HG03571 (cell line): ENCODE results near the gene GABARAP.

Experiments used
- ATAC-seq: cut with Tn5 transposase; IDR thresholded peaks from one replicate; pipeline ENCODE4 v1.9.1; 2021; ENCODE audit not compliant: unreplicated experiment

The GABARAP gene

DNA sequence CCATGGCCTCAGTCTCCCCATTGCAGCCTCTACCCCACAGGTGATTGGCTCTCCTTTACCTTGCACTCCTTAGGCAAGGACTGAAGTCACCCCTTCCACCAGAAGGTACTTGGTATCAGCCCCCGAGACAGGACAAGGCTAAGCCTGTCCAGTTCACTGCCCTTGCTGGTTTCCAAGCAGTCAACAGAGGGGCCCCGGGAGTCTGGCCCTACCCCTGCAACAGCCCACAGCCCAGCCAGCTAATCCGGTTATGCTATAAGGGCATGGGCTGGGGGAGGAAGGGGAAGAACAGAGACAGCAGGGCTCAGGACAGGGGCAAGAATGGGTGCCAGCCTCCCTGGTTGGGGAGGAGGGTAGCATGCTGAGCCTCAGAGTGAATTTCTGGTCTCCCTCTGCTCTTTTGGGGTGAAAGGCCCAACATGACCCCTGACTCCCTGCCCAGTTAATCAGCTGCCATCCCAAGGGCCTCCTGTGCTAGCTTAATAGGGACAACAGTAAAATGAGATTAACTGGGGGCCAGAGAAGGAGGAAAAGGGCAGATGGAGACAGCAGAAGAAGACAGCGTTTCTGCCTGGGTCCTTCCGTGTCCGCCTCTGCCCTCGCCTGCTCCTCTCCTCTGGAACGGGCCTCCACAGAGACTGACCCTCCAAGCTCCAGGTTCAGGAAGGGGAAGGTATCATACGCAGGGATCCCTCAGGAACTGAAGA lies 33.3 kb downstream of the GABARAP start:
- no peak for ATAC-seq

GRCh38 chr17:7208027-7208571 lies 34.1 kb downstream of the GABARAP start:
- no peak for ATAC-seq

DNA sequence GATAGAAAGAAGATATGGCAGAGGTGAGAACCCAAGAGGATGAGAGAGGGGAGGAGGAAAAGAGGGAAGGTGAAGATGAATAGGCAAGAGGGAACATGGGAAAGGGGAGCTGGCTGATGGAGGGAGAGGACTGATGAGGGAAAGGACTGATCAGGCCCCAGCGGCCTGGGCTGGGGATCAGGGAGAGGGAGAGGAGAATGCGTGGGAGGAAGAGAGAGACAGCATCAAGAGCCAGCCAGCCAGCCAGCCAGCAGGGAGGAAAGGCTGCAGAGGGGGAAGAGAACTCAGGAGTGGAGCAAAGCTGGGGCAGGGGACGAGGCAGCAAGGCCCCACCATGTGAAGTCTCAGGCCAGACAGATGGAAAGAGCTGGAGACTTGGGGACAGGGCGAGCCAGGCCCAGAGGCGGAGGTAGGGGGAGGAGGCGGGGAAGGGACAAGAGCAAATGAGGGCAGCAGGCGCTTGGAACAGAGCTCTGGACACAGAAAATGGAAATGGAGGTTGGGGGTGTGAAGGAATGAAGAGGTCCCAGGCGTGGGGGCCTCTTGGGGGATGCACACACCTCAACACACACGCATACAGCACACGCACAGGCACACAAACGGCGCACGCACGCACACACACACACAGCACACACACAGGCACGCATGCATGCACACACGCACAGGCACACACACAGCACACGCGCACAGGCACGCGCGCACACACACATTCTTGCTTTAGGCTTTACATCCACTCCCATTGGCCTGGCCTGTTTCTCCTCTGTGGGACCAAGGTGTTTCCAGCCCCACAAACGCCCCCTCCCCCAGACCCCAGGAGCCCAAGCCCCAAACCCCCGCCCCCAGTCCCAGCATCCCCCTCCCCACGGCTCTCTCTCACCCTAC lies 34.9 kb downstream of the GABARAP start:
- ATAC-seq, result no peak

DNA sequence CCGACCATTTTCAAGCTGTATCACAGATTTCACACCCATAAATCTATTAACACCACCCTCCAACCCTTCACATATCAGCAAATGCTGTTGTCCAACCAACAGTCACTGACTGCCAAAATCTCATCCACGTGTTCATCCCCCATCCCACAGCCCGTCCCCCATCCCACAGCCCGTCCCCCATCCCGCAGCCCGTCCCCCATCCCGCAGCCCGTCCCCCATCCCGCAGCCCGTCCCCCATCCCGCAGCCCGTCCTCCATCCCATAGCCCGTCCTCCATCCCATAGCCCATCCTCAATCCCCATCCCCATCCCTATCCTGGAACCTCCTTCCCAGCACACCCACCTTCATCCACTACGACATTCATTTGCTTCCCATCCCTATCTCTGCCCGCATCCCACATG lies 36.7 kb downstream of the GABARAP start:
- ATAC-seq, result no peak

DNA sequence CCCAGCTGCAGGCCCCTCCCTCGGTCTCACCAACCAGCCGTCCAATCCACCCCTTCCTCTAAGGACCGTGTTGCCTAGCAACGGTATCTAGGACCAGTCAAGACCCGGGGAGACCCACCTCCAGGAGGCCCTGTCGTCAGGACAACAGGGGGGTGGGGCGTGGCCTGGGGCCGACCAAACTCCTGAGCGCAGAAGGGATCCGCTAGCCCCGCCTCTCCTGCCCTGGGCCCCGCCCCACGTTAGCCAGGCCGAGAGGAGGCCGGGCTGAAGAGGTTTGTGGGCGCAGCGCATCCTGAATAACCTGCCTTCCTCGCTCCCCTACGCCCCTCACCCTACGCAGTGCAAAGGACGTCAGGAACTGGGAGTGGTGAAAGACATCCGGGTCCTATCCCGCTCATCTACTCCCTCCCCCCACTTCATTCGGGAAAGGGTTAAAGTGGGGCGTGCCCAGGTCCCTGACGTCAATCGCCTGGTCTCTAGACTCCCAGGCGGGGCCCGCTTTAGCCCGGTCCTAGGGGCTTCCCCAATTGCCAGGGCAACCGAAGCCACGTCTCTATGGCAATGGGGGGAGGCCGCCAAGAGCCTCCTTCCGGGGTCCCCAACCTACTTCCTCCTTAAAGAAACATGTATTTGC lies 37.3 kb downstream of the GABARAP start:
- peak; percentile 82 for ATAC-seq

GRCh38 chr17:7204336-7204735 lies 37.9 kb downstream of the GABARAP start:
- ATAC-seq, result no peak

DNA sequence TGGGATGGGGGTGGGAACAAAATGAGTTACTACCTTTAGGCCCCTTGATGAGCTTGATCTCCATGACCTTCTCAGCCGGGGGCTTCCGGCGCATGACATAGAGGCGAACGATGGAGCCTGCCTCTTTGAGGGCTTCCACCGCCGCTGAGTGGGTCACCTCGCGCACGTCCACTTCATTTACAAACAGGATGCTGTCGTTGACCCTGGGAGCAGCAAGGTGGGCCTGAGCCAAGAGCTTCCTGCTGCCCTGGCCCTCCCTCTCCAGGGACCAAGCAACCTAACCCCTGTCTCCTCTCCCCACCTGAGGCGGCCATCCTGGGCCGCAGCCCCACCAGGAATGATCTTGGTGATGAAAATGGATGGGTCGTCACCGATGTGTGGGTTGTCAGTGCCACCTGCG lies 38.9 kb downstream of the GABARAP start:
- ATAC-seq, result no peak

- ATAC-seq, result no peak
Observed at GRCh38 chr17:7196651-7197401, 45.4 kb downstream of the GABARAP start.

DNA sequence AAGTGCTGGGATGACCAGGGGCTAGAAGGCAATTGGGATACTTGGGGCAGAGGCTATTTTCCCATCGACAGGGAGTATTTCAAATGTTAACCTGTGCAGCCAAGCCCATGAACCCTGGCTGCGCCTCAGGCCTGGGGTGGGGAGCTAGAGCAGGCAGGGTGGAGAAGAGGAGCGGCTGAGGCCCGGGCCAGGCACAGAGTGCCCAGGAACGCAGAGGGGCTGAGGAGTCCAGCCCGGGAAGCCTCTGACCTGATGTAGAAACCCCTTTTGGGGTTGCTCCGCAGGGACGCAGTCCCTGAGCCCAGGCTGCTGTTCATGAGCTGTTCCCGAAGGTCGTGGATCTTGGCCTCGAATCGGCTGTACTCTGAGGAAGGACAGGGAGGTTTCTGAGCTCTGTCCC lies 46.3 kb downstream of the GABARAP start:
- ATAC-seq, result no peak

DNA sequence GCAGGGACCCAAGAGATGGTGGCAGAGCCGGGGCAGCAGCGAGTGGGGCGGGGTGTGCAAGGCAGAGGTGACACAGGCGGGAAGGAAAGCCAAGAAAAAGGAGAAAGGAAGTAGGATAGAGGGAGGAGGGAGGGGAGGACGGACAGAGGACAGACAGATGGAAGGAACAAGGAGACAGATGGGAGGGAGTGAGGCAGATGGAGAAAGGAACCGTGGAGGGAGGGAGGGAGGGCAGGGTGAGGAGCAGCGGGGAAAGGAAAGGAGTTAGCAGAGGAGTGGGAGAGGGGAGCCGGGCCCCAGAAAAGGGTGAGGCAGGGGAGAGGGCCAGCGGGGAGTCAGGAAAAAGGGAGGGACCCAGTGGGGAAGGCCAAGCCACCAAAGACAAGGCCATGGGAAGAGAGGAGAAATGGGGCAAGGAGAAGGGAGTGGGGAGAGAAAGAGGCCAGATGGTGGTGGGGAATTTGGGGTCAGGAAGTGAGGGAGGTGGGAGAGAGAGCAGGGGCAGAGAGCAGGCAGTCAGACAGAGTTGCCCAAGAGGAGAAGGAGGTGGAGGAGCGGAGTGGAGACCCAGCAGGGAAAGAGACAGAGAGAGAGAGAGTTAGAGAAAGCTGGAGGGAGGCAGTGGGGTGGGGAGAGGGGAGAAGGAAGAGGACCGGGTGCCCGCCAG lies 49.8 kb downstream of the GABARAP start:
- no peak for ATAC-seq

DNA sequence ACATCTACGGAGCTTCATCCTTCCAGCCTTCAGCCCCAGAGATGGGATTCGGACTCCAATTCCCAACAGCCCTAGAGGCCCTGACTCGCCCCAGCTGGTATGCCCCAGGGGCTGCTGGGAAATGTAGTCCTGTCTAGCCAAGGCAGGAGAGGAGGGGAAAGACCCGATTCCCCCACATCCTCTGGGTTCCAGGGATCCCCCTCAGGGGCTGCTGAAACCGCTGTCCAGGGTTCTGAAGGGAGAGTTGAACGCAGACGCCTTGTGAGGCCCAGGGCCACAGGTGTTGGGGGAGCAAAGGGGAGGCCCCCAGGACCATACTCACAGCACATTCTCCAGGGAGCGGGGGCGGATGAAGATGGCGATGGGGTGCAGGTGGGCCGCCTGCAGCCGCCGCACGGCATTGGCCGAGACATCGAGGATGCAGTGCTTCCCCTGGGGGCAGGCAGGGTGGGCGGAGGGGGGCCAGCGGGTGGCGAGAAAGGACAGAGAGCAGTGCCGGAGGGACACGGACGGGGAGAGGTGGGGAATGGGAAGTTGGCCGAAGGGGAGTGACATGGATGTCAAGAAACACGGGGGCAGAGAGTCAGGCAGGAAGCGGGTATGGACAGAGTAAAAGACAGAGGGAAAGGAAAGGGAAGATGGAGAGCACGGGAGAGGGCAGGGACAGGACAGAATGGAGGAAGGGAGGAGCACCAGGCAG lies 50.5 kb downstream of the GABARAP start:
- no peak for ATAC-seq

- ATAC-seq, result no peak
Observed at GRCh38 chr17:7191069-7191468, 51.2 kb downstream of the GABARAP start.

GRCh38 chr17:7190276-7190917 lies 51.9 kb downstream of the GABARAP start:
- no peak for ATAC-seq
